Thymus (tissue), 11 donors: Measurements from ENCODE around the gene FAM13A. TPM values are rescaled to one million over a fixed set of nuclear protein-coding genes. Genes with fewer than 3 reads are reported as not detected.

Experiments
- DNase-seq, 9 donors: peaks; one replicate each; pipeline ENCODE4 v3.0.0-alpha.2; 2013; ENCODE audit warnings: low spot score in 9 of 9, low read depth in 6 of 9, missing footprints in 1 of 9
- H3K27ac ChIP-seq, 2 donors: one replicate each; pipeline ENCODE4 v1.5.1; 2013; ENCODE audit warnings: control low read depth in 1 of 2, low read depth in 1 of 2, low read length in 1 of 2, mild to moderate bottlenecking in 1 of 2, moderate library complexity in 1 of 2
- H3K27me3 ChIP-seq, 2 donors: one replicate each; pipeline ENCODE4 v1.5.1; 2013; ENCODE audit warnings: low read length in 1 of 2; ENCODE audit not compliant: control insufficient read depth in 2 of 2, insufficient read depth in 1 of 2
- H3K36me3 ChIP-seq, 2 donors: one replicate each; pipeline ENCODE4 v1.5.1; 2013; ENCODE audit warnings: low read length in 1 of 2, mild to moderate bottlenecking in 1 of 2, moderate library complexity in 1 of 2; ENCODE audit not compliant: control insufficient read depth in 2 of 2, insufficient read depth in 2 of 2
- H3K4me1 ChIP-seq, 2 donors: one replicate each; pipeline ENCODE4 v1.5.1; 2013; ENCODE audit warnings: low read length in 2 of 2; ENCODE audit not compliant: control insufficient read depth in 2 of 2, insufficient read depth in 2 of 2
- H3K4me3 ChIP-seq, 2 donors: one replicate each; pipeline ENCODE4 v1.5.1; 2013; ENCODE audit warnings: low read length in 2 of 2, control low read depth in 1 of 2, mild to moderate bottlenecking in 1 of 2
- H3K9me3 ChIP-seq, 2 donors: one replicate each; pipeline ENCODE4 v1.5.1; 2013; ENCODE audit warnings: low read length in 1 of 2, mild to moderate bottlenecking in 1 of 2; ENCODE audit not compliant: control insufficient read depth in 2 of 2, insufficient read depth in 1 of 2
- WGBS: extraction: QIAGEN DNeasy Blood & Tissue Kit; methylation state at CpG from one replicate; pipeline ENCODE4 v1.1.7; 2013; 5-methylcytosine and 5-hydroxymethylcytosine counted together
- polyA plus RNA-seq: library from polyadenylated mRNA; stranded (reverse); fragments of 200-250 nt; gene quantifications from one replicate; pipeline ENCODE4 v1.2.3, GENCODE V29; 2013
- total RNA-seq: library from RNA; stranded (reverse); fragments of 120-200 nt; gene quantifications from one replicate; pipeline ENCODE4 v1.2.4, GENCODE V29; 2013
- donor health status: healthy.

FAM13A gene
- total and polyA plus RNA-seq, 2 donors, result 9.0 to 9.3 TPM

- 98% methylated on average over 7 of the region's 7 CpGs for WGBS
These were observed 309.6 kb downstream of the FAM13A start for GRCh38 chr4:88747351-88747750.

GRCh38 chr4:88746206-88746605 is 310.8 kb downstream of the FAM13A start:
- H3K4me1 ChIP-seq, result no peaks in the 10 kb centered on the region
- no peak for DNase-seq
- H3K9me3 ChIP-seq, result no peaks in the 10 kb centered on the region
- WGBS, result 87% methylated on average over 5 of the region's 5 CpGs
- H3K27ac ChIP-seq, result no peak overlapping the region
- no peaks in the 10 kb centered on the region for H3K27me3 ChIP-seq
- H3K4me3 ChIP-seq, result no peak overlapping the region
- peaks cover 8 to 31% of the 10 kb centered on the region in 2 donors for H3K36me3 ChIP-seq

More at GRCh38 chr4:88747351-88747750, 309.6 kb downstream of the FAM13A start:
- Histone ChIP-seq H3K36me3 (peaks cover 8 to 31% of the 10 kb centered on the region in 2 donors), H3K27me3 (no peaks in the 10 kb centered on the region), H3K4me1 (no peaks in the 10 kb centered on the region), H3K4me3 (no peak overlapping the region), H3K27ac (no peak overlapping the region), H3K9me3 (no peaks in the 10 kb centered on the region)
- no peak for DNase-seq

DNA sequence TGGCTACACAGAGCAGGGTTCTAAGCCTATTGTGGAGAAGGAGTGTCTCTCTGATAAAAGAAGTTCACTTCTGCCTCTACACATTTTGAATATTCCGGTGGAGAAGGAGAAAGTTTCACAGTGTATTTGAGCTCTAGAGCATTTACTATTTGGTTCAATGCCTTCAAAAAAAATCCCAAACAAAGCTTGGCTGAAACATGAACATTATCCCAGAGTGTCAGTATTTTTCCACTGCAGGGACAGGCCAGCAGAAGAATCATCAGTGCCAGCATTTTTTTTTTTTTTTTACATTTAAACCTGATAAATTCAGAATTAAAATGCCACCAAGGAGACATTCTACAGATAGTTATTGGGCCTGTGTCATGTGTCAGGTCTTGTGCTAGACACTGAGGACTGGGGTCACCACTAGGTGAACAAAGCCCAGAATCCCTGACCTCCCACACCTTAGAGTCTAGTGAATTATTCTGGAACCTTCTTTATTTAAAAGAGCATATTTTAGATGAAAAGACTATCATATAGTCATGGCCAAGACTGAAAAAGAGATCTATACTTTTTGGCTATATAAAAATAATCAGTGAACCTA is 311.3 kb downstream of the FAM13A start:
- Histone ChIP-seq H3K9me3 (no peaks in the 10 kb centered on the region), H3K27me3 (no peaks in the 10 kb centered on the region), H3K36me3 (peaks cover 8 to 31% of the 10 kb centered on the region in 2 donors), H3K27ac (no peak overlapping the region), H3K4me3 (no peak overlapping the region), H3K4me1 (no peaks in the 10 kb centered on the region)
- 87% methylated on average over 1 of the region's 1 CpG for WGBS
- no peak for DNase-seq

DNA sequence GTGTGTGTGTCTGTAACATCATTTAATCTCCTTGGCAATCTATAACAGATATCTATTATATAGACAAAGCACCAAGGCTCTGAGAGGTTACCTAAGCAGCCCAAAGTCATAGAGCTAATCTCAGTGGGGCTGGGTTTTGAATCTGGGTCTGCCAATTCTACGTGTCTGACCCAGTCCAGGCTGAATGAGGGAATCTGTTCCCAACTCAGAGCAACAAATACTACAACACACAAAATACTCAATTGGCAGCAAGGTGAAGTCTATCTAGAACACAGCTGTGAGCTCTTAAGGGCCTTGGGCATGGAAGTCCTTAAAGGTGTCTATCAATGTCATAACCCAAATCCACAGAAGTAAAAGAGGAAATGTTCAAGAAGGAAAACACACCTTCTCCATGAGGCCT is 311.8 kb downstream of the FAM13A start:
- DNase-seq, result no peak
- peaks cover 8 to 29% of the 10 kb centered on the region in 2 donors for H3K36me3 ChIP-seq
- H3K4me1 ChIP-seq, result no peaks in the 10 kb centered on the region
- 100% methylated on average over 1 of the region's 1 CpG for WGBS
- no peaks in the 10 kb centered on the region for H3K9me3 ChIP-seq
- H3K27ac ChIP-seq, result no peak overlapping the region
- no peaks in the 10 kb centered on the region for H3K27me3 ChIP-seq
- no peak overlapping the region for H3K4me3 ChIP-seq

GRCh38 chr4:88744609-88745008 is 312.4 kb downstream of the FAM13A start:
- no peaks in the 10 kb centered on the region for H3K9me3 ChIP-seq
- 92% methylated on average over 3 of the region's 3 CpGs for WGBS
- no peaks in the 10 kb centered on the region for H3K4me1 ChIP-seq
- H3K27ac ChIP-seq, result no peak overlapping the region
- no peak overlapping the region for H3K4me3 ChIP-seq
- DNase-seq, result no peak
- H3K36me3 ChIP-seq, result peaks cover 5 to 23% of the 10 kb centered on the region in 2 donors
- no peaks in the 10 kb centered on the region for H3K27me3 ChIP-seq

GRCh38 chr4:88743696-88744095 is 313.3 kb downstream of the FAM13A start:
- no peaks in the 10 kb centered on the region for H3K4me1 ChIP-seq
- 98% methylated on average over 3 of the region's 3 CpGs for WGBS
- no peak overlapping the region for H3K4me3 ChIP-seq
- H3K36me3 ChIP-seq, result peaks cover 4 to 15% of the 10 kb centered on the region in 2 donors
- H3K27ac ChIP-seq, result no peak overlapping the region
- no peak for DNase-seq
- no peaks in the 10 kb centered on the region for H3K27me3 ChIP-seq
- no peaks in the 10 kb centered on the region for H3K9me3 ChIP-seq

- WGBS, result 61% methylated on average over 2 of the region's 2 CpGs
- Histone ChIP-seq H3K27me3 (no peaks in the 10 kb centered on the region), H3K27ac (no peak overlapping the region), H3K9me3 (no peaks in the 10 kb centered on the region), H3K36me3 (peaks cover 4 to 9% of the 10 kb centered on the region in 2 donors), H3K4me1 (peaks cover 6 to 10% of the 10 kb centered on the region in 2 donors), H3K4me3 (no peak overlapping the region)
- DNase-seq, result no peak
These were observed 314.4 kb downstream of the FAM13A start for GRCh38 chr4:88742561-88742960.

GRCh38 chr4:88738180-88738579 is 318.8 kb downstream of the FAM13A start:
- no peaks in the 10 kb centered on the region for H3K9me3 ChIP-seq
- 71% methylated on average over 4 of the region's 4 CpGs for WGBS
- H3K4me3 ChIP-seq, result no peak overlapping the region
- no peaks in the 10 kb centered on the region for H3K27me3 ChIP-seq
- H3K4me1 ChIP-seq, result peaks cover 9 to 15% of the 10 kb centered on the region in 2 donors
- H3K27ac ChIP-seq, result peak overlapping the region; percentile 15 to 25
- DNase-seq, result peak in 1 of 9 donors; percentile 2
- H3K36me3 ChIP-seq, result peaks cover 0 to 3% of the 10 kb centered on the region in 2 donors

DNA sequence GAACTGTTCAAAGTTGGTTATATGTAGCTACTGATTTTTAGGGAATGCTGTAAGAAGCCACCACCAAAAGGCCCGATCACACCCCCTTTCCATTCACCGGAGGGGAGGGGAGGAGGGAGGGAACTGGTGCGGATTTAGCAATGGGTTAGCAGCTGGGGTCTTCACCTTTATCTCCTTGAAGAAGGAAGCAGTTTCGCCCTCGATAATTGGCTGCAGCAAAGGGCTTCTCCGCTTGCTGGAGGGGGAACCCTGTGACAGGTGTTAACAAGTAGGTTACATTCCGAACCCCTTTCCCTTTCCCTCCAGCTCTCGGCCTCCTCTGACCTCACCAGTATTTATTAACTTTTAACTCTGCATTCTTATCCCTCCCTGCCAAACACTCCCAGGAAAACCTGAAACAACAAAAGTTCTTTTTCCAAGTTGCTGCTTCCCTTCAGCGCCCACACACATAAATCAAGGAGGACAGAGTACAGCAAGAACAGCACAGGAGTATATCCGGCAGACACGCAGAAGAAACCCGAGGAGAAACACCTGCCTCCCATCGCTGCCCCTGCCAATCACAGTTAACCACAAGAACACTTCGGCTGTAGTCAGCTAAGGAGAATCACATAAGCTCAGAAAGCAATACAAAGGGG is 319.6 kb downstream of the FAM13A start:
- WGBS, result 8% methylated on average over 14 of the region's 14 CpGs
- H3K9me3 ChIP-seq, result no peaks in the 10 kb centered on the region
- peaks cover 0 to 3% of the 10 kb centered on the region in 2 donors for H3K36me3 ChIP-seq
- peaks cover 9 to 15% of the 10 kb centered on the region in 2 donors for H3K4me1 ChIP-seq
- DNase-seq, result peak; percentile 45 to 89 (median 75)
- peak overlapping the region in 1 of 2 donors; percentile 74 for H3K27ac ChIP-seq
- H3K4me3 ChIP-seq, result peak overlapping the region in 1 of 2 donors; percentile 14
- no peaks in the 10 kb centered on the region for H3K27me3 ChIP-seq
